ENCODE measurements around the gene TMEFF2.

TMEFF2 gene

DNA sequence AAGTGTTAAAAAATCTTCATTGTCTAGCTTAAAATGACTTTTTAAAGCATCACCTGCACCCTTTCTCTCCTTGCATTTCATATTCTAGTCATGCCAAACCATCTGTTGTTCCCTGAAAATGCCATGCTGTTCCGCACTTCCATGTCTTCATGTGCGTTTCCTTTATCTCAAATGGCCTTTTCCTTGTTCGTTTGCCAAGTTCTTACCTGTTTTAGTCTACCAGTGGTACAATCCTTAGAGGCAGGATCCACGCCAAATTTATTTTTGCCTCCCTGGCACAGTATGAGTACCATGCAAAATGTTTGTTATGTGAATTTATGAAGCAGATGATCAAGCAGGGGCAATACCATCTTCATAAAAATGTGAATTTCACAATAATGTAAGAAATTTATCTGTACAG, 37.0 kb downstream of the TMEFF2 start:
- Histone ChIP-seq H3K9me3 (ENCODE audit: insufficient read depth, low read length) (no peaks in the 10 kb centered on the region), H3K9ac (ENCODE audit: insufficient read length, low read depth) (no peak overlapping the region), H3K36me3 (ENCODE audit: insufficient read depth, insufficient read length, low read length) (no peaks in the 10 kb centered on the region), H3K27me3 (ENCODE audit: insufficient read depth, insufficient read length) (no peaks in the 10 kb centered on the region), H3K4me3 (ENCODE audit: insufficient read length, low read depth) (no peak overlapping the region), H3K4me1 (ENCODE audit: insufficient read depth, insufficient read length) (no peaks in the 10 kb centered on the region)
- DNase-seq (ENCODE audit: low read depth, low spot score) = no peak
- TF ChIP-seq SUZ12 (IDR thresholded peaks at IDR 0.05; ENCODE audit: extremely low read depth, insufficient read depth, insufficient read length) = no peak
- no peak for TF ChIP-seq ZNF274 (IDR thresholded peaks at IDR 0.05; ENCODE audit: low read depth, low read length)
- no peak for TF ChIP-seq YY1 (IDR thresholded peaks at IDR 0.05; ENCODE audit: insufficient read depth, insufficient read length)

DNA sequence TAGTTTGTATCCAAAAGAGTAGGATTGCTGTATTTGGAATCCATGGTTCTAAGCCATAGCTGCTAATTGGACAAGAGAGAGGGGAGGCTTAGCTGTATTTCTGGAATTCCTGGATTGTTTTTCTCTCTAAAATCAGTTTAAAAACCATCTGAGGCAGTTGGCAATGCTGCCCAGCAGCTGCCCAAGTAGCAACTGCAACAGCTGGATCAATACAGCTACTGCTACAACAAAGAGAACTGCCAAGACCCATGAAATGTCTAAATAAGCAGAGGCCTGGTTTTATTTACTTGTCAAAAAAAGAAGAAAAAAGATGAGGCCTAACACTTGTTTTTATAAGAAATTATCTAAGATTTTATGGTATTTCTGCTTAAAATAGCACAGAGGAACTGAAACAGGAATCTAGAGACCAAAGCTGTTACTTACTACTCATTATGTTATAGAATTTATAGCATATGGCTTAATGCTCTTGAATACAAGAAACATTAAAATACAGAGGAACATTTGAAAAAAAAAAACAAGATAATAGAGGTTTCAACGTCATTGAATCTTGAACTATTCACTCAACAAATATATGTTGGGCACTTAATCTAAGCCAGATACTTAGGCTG, 39.1 kb downstream of the TMEFF2 start:
- no peak for DNase-seq (ENCODE audit: low read depth, low spot score)
- Histone ChIP-seq H3K4me3 (ENCODE audit: insufficient read length, low read depth) (no peak overlapping the region), H3K4me1 (ENCODE audit: insufficient read depth, insufficient read length) (no peaks in the 10 kb centered on the region), H3K36me3 (ENCODE audit: insufficient read depth, insufficient read length, low read length) (no peaks in the 10 kb centered on the region), H3K27me3 (ENCODE audit: insufficient read depth, insufficient read length) (no peaks in the 10 kb centered on the region), H3K9ac (ENCODE audit: insufficient read length, low read depth) (no peak overlapping the region), H3K9me3 (ENCODE audit: insufficient read depth, low read length) (no peaks in the 10 kb centered on the region)
- TF ChIP-seq ZNF274 (IDR thresholded peaks at IDR 0.05; ENCODE audit: low read depth, low read length) = no peak
- TF ChIP-seq SUZ12 (IDR thresholded peaks at IDR 0.05; ENCODE audit: extremely low read depth, insufficient read depth, insufficient read length) = no peak
- no peak for TF ChIP-seq YY1 (IDR thresholded peaks at IDR 0.05; ENCODE audit: insufficient read depth, insufficient read length)

DNA sequence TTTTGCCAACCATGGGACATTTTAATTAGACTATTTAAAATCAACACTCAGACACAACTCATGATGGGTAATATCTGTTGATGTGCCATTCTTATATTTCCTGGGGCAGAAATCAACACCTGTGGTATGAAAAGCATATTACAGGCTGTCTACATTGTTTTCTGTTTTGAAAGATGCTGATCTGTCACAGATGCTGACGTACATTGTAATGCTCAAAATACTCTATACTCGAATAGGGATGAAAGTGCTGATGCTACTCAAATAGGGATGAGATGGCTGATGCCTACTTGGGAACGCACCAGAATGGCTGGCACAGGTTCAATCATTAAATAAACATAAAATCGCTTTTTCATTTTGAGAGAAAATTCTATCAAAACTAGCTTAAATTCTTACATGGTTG, 41.2 kb downstream of the TMEFF2 start:
- no peak for TF ChIP-seq ZNF274 (IDR thresholded peaks at IDR 0.05; ENCODE audit: low read depth, low read length)
- TF ChIP-seq YY1 (IDR thresholded peaks at IDR 0.05; ENCODE audit: insufficient read depth, insufficient read length) = no peak
- TF ChIP-seq SUZ12 (IDR thresholded peaks at IDR 0.05; ENCODE audit: extremely low read depth, insufficient read depth, insufficient read length) = no peak
- H3K4me1 ChIP-seq (ENCODE audit: insufficient read depth, insufficient read length) = no peaks in the 10 kb centered on the region
- no peak for DNase-seq (ENCODE audit: low read depth, low spot score)
- no peak overlapping the region for H3K4me3 ChIP-seq (ENCODE audit: insufficient read length, low read depth)
- no peaks in the 10 kb centered on the region for H3K36me3 ChIP-seq (ENCODE audit: insufficient read depth, insufficient read length, low read length)
- H3K9me3 ChIP-seq (ENCODE audit: insufficient read depth, low read length) = no peaks in the 10 kb centered on the region
- H3K9ac ChIP-seq (ENCODE audit: insufficient read length, low read depth) = no peak overlapping the region
- H3K27me3 ChIP-seq (ENCODE audit: insufficient read depth, insufficient read length) = no peaks in the 10 kb centered on the region

GRCh38 chr2:192151853-192152252, 42.9 kb downstream of the TMEFF2 start:
- TF ChIP-seq SUZ12 (IDR thresholded peaks at IDR 0.05; ENCODE audit: extremely low read depth, insufficient read depth, insufficient read length) (no peak), YY1 (IDR thresholded peaks at IDR 0.05; ENCODE audit: insufficient read depth, insufficient read length) (no peak), ZNF274 (IDR thresholded peaks at IDR 0.05; ENCODE audit: low read depth, low read length) (no peak)
- no peaks in the 10 kb centered on the region for H3K27me3 ChIP-seq (ENCODE audit: insufficient read depth, insufficient read length)

GRCh38 chr2:192150166-192150565, 44.6 kb downstream of the TMEFF2 start:
- Histone ChIP-seq H3K9ac (ENCODE audit: insufficient read length, low read depth) (no peak overlapping the region), H3K36me3 (ENCODE audit: insufficient read depth, insufficient read length, low read length) (no peaks in the 10 kb centered on the region), H3K4me1 (ENCODE audit: insufficient read depth, insufficient read length) (no peaks in the 10 kb centered on the region), H3K9me3 (ENCODE audit: insufficient read depth, low read length) (no peaks in the 10 kb centered on the region), H3K4me3 (ENCODE audit: insufficient read length, low read depth) (no peak overlapping the region), H3K27me3 (ENCODE audit: insufficient read depth, insufficient read length) (no peaks in the 10 kb centered on the region)
- no peak for TF ChIP-seq SUZ12 (IDR thresholded peaks at IDR 0.05; ENCODE audit: extremely low read depth, insufficient read depth, insufficient read length)
- no peak for TF ChIP-seq YY1 (IDR thresholded peaks at IDR 0.05; ENCODE audit: insufficient read depth, insufficient read length)
- no peak for TF ChIP-seq ZNF274 (IDR thresholded peaks at IDR 0.05; ENCODE audit: low read depth, low read length)
- no peak for DNase-seq (ENCODE audit: low read depth, low spot score)

More at GRCh38 chr2:192151853-192152252, 42.9 kb downstream of the TMEFF2 start:
- Histone ChIP-seq H3K4me1 (ENCODE audit: insufficient read depth, insufficient read length) (no peaks in the 10 kb centered on the region), H3K4me3 (ENCODE audit: insufficient read length, low read depth) (no peak overlapping the region), H3K36me3 (ENCODE audit: insufficient read depth, insufficient read length, low read length) (no peaks in the 10 kb centered on the region), H3K9ac (ENCODE audit: insufficient read length, low read depth) (no peak overlapping the region), H3K9me3 (ENCODE audit: insufficient read depth, low read length) (no peaks in the 10 kb centered on the region)
- no peak for DNase-seq (ENCODE audit: low read depth, low spot score)

GRCh38 chr2:192148620-192149321, 46.0 kb downstream of the TMEFF2 start:
- H3K36me3 ChIP-seq (ENCODE audit: insufficient read depth, insufficient read length, low read length) = no peaks in the 10 kb centered on the region

DNA sequence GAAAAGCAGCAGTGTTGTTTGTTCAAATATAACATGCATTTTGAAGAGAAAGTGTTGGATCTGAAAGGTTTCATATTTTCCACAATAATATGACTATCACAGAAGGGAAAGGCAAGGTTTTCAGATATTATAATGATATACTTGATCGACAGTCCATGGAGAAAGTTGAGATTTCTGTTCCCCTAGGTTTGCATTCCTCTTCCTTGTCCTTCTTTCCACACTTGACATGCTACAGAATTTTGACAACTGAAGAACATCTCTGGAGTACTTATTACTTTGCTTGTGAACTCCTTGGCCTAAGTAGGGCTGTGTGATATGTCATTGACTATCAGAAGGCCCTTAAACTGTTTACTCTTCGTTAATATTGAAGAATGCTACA, 46.5 kb downstream of the TMEFF2 start:
- H3K27me3 ChIP-seq (ENCODE audit: insufficient read depth, insufficient read length) = no peaks in the 10 kb centered on the region
- no peak overlapping the region for H3K9ac ChIP-seq (ENCODE audit: insufficient read length, low read depth)
- H3K9me3 ChIP-seq (ENCODE audit: insufficient read depth, low read length) = no peaks in the 10 kb centered on the region
- H3K36me3 ChIP-seq (ENCODE audit: insufficient read depth, insufficient read length, low read length) = no peaks in the 10 kb centered on the region
- H3K4me3 ChIP-seq (ENCODE audit: insufficient read length, low read depth) = no peak overlapping the region
- DNase-seq (ENCODE audit: low read depth, low spot score) = no peak
- no peak for TF ChIP-seq ZNF274 (IDR thresholded peaks at IDR 0.05; ENCODE audit: low read depth, low read length)
- no peak for TF ChIP-seq SUZ12 (IDR thresholded peaks at IDR 0.05; ENCODE audit: extremely low read depth, insufficient read depth, insufficient read length)
- TF ChIP-seq YY1 (IDR thresholded peaks at IDR 0.05; ENCODE audit: insufficient read depth, insufficient read length) = no peak
- H3K4me1 ChIP-seq (ENCODE audit: insufficient read depth, insufficient read length) = no peaks in the 10 kb centered on the region

More at GRCh38 chr2:192148620-192149321, 46.0 kb downstream of the TMEFF2 start:
- DNase-seq (ENCODE audit: low read depth, low spot score) = no peak
- TF ChIP-seq ZNF274 (IDR thresholded peaks at IDR 0.05; ENCODE audit: low read depth, low read length) (no peak), SUZ12 (IDR thresholded peaks at IDR 0.05; ENCODE audit: extremely low read depth, insufficient read depth, insufficient read length) (no peak), YY1 (IDR thresholded peaks at IDR 0.05; ENCODE audit: insufficient read depth, insufficient read length) (no peak)
- H3K27me3 ChIP-seq (ENCODE audit: insufficient read depth, insufficient read length) = no peaks in the 10 kb centered on the region
- H3K9me3 ChIP-seq (ENCODE audit: insufficient read depth, low read length) = no peaks in the 10 kb centered on the region
- no peaks in the 10 kb centered on the region for H3K4me1 ChIP-seq (ENCODE audit: insufficient read depth, insufficient read length)
- no peak overlapping the region for H3K4me3 ChIP-seq (ENCODE audit: insufficient read length, low read depth)
- H3K9ac ChIP-seq (ENCODE audit: insufficient read length, low read depth) = no peak overlapping the region

Data from NT2/D1 (cell line).